K562 (cell line): ENCODE measurements around the gene CASTOR1. TPM values are rescaled to one million over a fixed set of nuclear protein-coding genes. Genes with fewer than 3 reads are reported as not detected.

Source experiments
- ATAC-seq: fragments of 200-7000 bp; cut with Tn5 transposase; 3 replicates; pipeline ENCODE4 v1.9.1; 2020; ENCODE audit warnings: moderate library complexity
- BruUV-seq: library from RNA; stranded (reverse); fragments of 400-500 nt; replicated peaks from 2 replicates; lab custom pipeline; 2021; lab: Mats Ljungman, UMichigan
- CTCF ChIA-PET: fragments of 300-600 bp; formaldehyde crosslinking; extraction: SDS; loops from one replicate; lab custom pipeline; 2021; ENCODE audit warnings: low intra/inter-chr PET ratio; lab: Yijun Ruan, JAX
- POLR2A ChIA-PET: fragments of 300-600, 350-650 bp; sonication (Branson Sonifier 250); formaldehyde crosslinking; extraction: SDS; loops from one replicate; lab custom pipeline; 2021; ENCODE audit warnings: antibody characterized with exemption, inconsistent platforms; lab: Yijun Ruan, JAX
- DNase-seq, 4 experiments: peaks; one replicate each; pipeline versions ENCODE4 v3.0.0 to v3.0.0-alpha.2; 2011 to 2018; ENCODE audit warnings: low spot score in 3 of 4, mixed read lengths in 3 of 4; ENCODE audit errors: extremely low read depth in 1 of 4
- FAIRE-seq: peaks from 2 replicates; lab custom pipeline; 2011; peaks lifted over from hg19 to GRCh38; lab: Jason Lieb, UNC
- H2AFZ ChIP-seq: 2 replicates; pipeline ENCODE4 v1.6.0; 2011; ENCODE audit warnings: low read depth, low read length, control low read depth, inconsistent platforms
- H3K27ac ChIP-seq: fragments of 200-600 bp; 3 replicates; pipeline ENCODE4 v1.8.0; 2011; ENCODE audit warnings: low read depth, mild to moderate bottlenecking, control low read depth, inconsistent platforms, low read length, moderate library complexity, mixed read lengths; ENCODE audit errors: extremely low read depth
- H3K27me3 ChIP-seq, 2 experiments: fragments of 300-600 bp in 1 of 2; 2 replicates in 1 of 2; 3 replicates in 1 of 2; pipeline versions ENCODE4 v1.6.0 to v1.8.0; 2011; ENCODE audit warnings: inconsistent platforms in 2 of 2, low read length in 2 of 2, mild to moderate bottlenecking in 1 of 2, mixed read lengths in 1 of 2, moderate library complexity in 1 of 2; ENCODE audit not compliant: control insufficient read depth in 2 of 2, insufficient read depth in 2 of 2
- H3K36me3 ChIP-seq: fragments of 300-600 bp; 3 replicates; pipeline ENCODE4 v1.8.0; 2011; ENCODE audit warnings: mild to moderate bottlenecking, low read length, inconsistent platforms; ENCODE audit not compliant: control insufficient read depth, insufficient read depth
- H3K4me1 ChIP-seq, 2 experiments: fragments of 200-600 bp in 1 of 2; replicated peaks in 1 of 2; 2 replicates in 1 of 2; 3 replicates in 1 of 2; pipeline versions ENCODE4 v1.5.1 to v1.8.0; 2011; ENCODE audit warnings: inconsistent platforms in 2 of 2, low read length in 2 of 2, mild to moderate bottlenecking in 1 of 2, mixed read lengths in 1 of 2, moderate library complexity in 1 of 2; ENCODE audit not compliant: control insufficient read depth in 2 of 2, insufficient read depth in 2 of 2
- H3K4me2 ChIP-seq: 2 replicates; pipeline ENCODE4 v1.6.1; 2011; ENCODE audit warnings: low read length, control low read depth, inconsistent platforms, mixed read lengths; ENCODE audit not compliant: insufficient read depth
- H3K4me3 ChIP-seq: fragments of 200-600 bp; sonication (generic), shearing (Covaris generic); 2 replicates; pipeline ENCODE4 v1.5.1; 2016; ENCODE audit warnings: control low read depth, inconsistent platforms
- H3K79me2 ChIP-seq: fragments of 200-600 bp; 3 replicates; pipeline ENCODE4 v1.8.0; 2011; ENCODE audit warnings: low read length, inconsistent platforms; ENCODE audit not compliant: control insufficient read depth, insufficient read depth
- H3K9ac ChIP-seq, 2 experiments: 2 replicates each; pipeline versions ENCODE4 v1.6.0 to v1.6.1; 2011; ENCODE audit warnings: low read depth in 2 of 2, low read length in 2 of 2, control low read depth in 1 of 2, inconsistent platforms in 1 of 2, mild to moderate bottlenecking in 1 of 2, mixed read lengths in 1 of 2; ENCODE audit not compliant: insufficient read depth in 1 of 2
- H3K9me1 ChIP-seq: one replicate; pipeline ENCODE4 v1.6.0; 2011; ENCODE audit warnings: inconsistent platforms, mild to moderate bottlenecking, low read length, moderate library complexity; ENCODE audit not compliant: control insufficient read depth, insufficient read depth
- H3K9me3 ChIP-seq: replicated peaks from 2 replicates; pipeline ENCODE4 v1.5.1; 2011; ENCODE audit warnings: low read depth, low read length, inconsistent platforms; ENCODE audit not compliant: control insufficient read depth, insufficient read depth
- H4K20me1 ChIP-seq: replicated peaks from 2 replicates; pipeline ENCODE4 v1.6.1; 2011; ENCODE audit warnings: low read length, inconsistent platforms, mixed read lengths; ENCODE audit not compliant: control insufficient read depth, insufficient read depth
- BCL6 ChIP-seq: fragments of 250-450 bp; sonication (Bioruptor Pico); IDR thresholded peaks from 2 replicates; pipeline ENCODE4 v1.4.0; 2020
- CEBPG ChIP-seq, 3 experiments: fragments of 200-800 bp in 1 of 3; sonication (Bioruptor generic) in 1 of 3; sonication (generic) in 1 of 3; formaldehyde crosslinking in 1 of 3; IDR thresholded peaks in 2 of 3; conservative IDR thresholded peaks in 1 of 3; 2 replicates each; pipeline versions ENCODE4 v1.6.1 to v1.8.0; 2016 to 2022; ENCODE audit warnings: missing compliant biosample characterization in 2 of 3, missing genetic modification characterization in 2 of 3, mild to moderate bottlenecking in 1 of 3, missing genetic modification reagents in 1 of 3
- ETV5 ChIP-seq: sonication (generic); formaldehyde crosslinking; IDR thresholded peaks from 2 replicates; pipeline ENCODE4 v1.4.0; 2020; ENCODE audit warnings: low read depth, mild to moderate bottlenecking, missing genetic modification reagents
- MTA3 ChIP-seq: fragments of 450-650 bp; formaldehyde crosslinking; IDR thresholded peaks from 2 replicates; pipeline ENCODE4 v1.6.1; 2017; ENCODE audit warnings: mild to moderate bottlenecking, borderline replicate concordance
- POLR2B ChIP-seq: fragments of 450-650 bp; IDR thresholded peaks from 2 replicates; pipeline ENCODE4 v1.6.1; 2018; ENCODE audit warnings: low read depth; ENCODE audit not compliant: partially characterized antibody
- PRDM10 ChIP-seq: fragments of 450-650 bp; IDR thresholded peaks from 2 replicates; pipeline ENCODE4 v1.6.1; 2018; ENCODE audit not compliant: partially characterized antibody
- STAG1 ChIP-seq: sonication (generic); formaldehyde crosslinking; IDR thresholded peaks from 2 replicates; pipeline ENCODE4 v1.5.0; 2020; ENCODE audit warnings: missing genetic modification reagents, borderline replicate concordance
- ZNF395 ChIP-seq: fragments of 200-800 bp; sonication (Bioruptor generic); IDR thresholded peaks from 2 replicates; pipeline ENCODE4 v1.6.1; 2017; ENCODE audit warnings: missing genetic modification characterization, missing compliant biosample characterization
- ZNF77 ChIP-seq: fragments of 250-450 bp; sonication (Bioruptor Pico); IDR thresholded peaks from 2 replicates; pipeline ENCODE4 v1.5.0; 2020
- ZNF778 ChIP-seq: fragments of 450-650 bp; formaldehyde crosslinking; IDR thresholded peaks from 2 replicates; pipeline ENCODE4 v1.4.0; 2020; ENCODE audit warnings: mild to moderate bottlenecking, moderate library complexity
- WGBS: fragments of 100-300 bp; shearing (Covaris generic); methylation state at CpG from one replicate; pipeline ENCODE4 v1.1.6; 2016; ENCODE audit warnings: low coverage, mixed read lengths; ENCODE audit not compliant: insufficient coverage; ENCODE audit errors: missing lambda C conversion rate; 5-methylcytosine and 5-hydroxymethylcytosine counted together
- in situ Hi-C: fragments of 300-500 bp; cut with MboI; formaldehyde crosslinking; loops from 4 replicates; pipeline ENCODE4 v1.15.0; 2018; ENCODE audit warnings: inconsistent platforms, mixed read lengths
- intact Hi-C: fragments of 100-400 bp; cut with micrococcal nuclease; formaldehyde crosslinking; loops from 2 replicates; pipeline ENCODE4 v1.14.2; 2022
- polyA plus RNA-seq, 8 experiments: library from polyadenylated mRNA; depleted of rRNA in 4 of 8; stranded (reverse) in 5 of 8; unstranded in 3 of 8; fragments of >200 nt; fragmentation: Nextera tagmentation in 2 of 8; fragmentation: Illumina TruSeq in 1 of 8; extraction: Ambion mirVana in 2 of 8; extraction: Trizol in 1 of 8; gene quantifications; 2 replicates each; pipeline versions ENCODE4 v1.2.1 to v1.2.3, GENCODE V29; 2011 to 2014; ENCODE audit warnings: inconsistent platforms in 1 of 8, missing spikeins in 1 of 8
- total RNA-seq, 7 experiments: library from RNA; depleted of rRNA in 6 of 7; stranded (reverse); fragments of >200 nt in 6 of 7; fragmentation: Illumina TruSeq in 2 of 7; extraction: Trizol in 2 of 7; gene quantifications; 2 replicates each; pipeline versions ENCODE4 v1.2.1 to v1.2.3, GENCODE V29; 2011 to 2021; ENCODE audit warnings: low replicate concordance in 1 of 7

The CASTOR1 gene
- total and polyA plus RNA-seq, 9 of the 15 experiments (the other 6 are each of a cell fraction or from before 2014, with no cell fraction given), result 0.35 to 2.6 (median 1.1) TPM

GRCh38 chr22:30307041-30307574 lies 17.8 kb upstream of the CASTOR1 start:
- H3K4me3 ChIP-seq, result no peak overlapping the region
- H3K9ac ChIP-seq, result peak overlapping the region in 1 of 2 experiments; percentile 13; a peak in 1 of 4 replicates
- H4K20me1 ChIP-seq, result no peaks in the 10 kb centered on the region; the same call in 1 of the 2 replicates
- no peak for FAIRE-seq
- ChIA-PET POLR2A (interaction anchor here (0.8 to 1.9 kb wide), 2 partner anchors 14 to 280 kb away, joined by 3 to 6 read pairs; no protein-coding TSS in a partner anchor), CTCF (no interaction called here)
- H3K79me2 ChIP-seq, result peaks cover 10% of the 10 kb centered on the region
- no peak overlapping the region for H3K4me2 ChIP-seq
- H3K4me1 ChIP-seq, result peaks cover 5 to 42% of the 10 kb centered on the region in 2 experiments; a peak in 4 of 5 replicates
- in situ Hi-C loops (no loop called here), intact Hi-C loops (no loop called here)
- no peak overlapping the region; the same call in 2 of the 3 replicates for H3K27ac ChIP-seq
- no peak overlapping the region for H2AFZ ChIP-seq
- 77% methylated on average over 4 of the region's 4 CpGs for WGBS
- H3K36me3 ChIP-seq, result peaks cover 10% of the 10 kb centered on the region; the same call in 1 of the 3 replicates
- no peaks in the 10 kb centered on the region for H3K27me3 ChIP-seq
- no peak for ATAC-seq
- no TSS peak for BruUV-seq
- no peak for DNase-seq
- TF ChIP-seq ZNF395 (CRISPR knock-in tag) (no peak), POLR2B (no peak), ZNF77 (CRISPR knock-in tag) (no peak), MTA3 (no peak), BCL6 (CRISPR knock-in tag) (no peak), ZNF778 (no peak), CEBPG (CRISPR knock-in tag; IDR thresholded peaks at IDR 0.05) (no peak), CEBPG (tag; conservative IDR thresholded peaks at IDR 0.05 in 1 of 2, IDR thresholded peaks at IDR 0.05 in 1 of 2) (no peak), ETV5 (CRISPR knock-in tag) (no peak), STAG1 (CRISPR knock-in tag) (no peak), PRDM10 (no peak)
- H3K9me3 ChIP-seq, result no peaks in the 10 kb centered on the region
- H3K9me1 ChIP-seq, result no peaks in the 10 kb centered on the region
